Motor neuron (in vitro differentiated cells): ENCODE data around the gene GAB2. TPM values are rescaled to one million over a fixed set of nuclear protein-coding genes. Genes with fewer than 3 reads are reported as not detected.

Experiments
- ATAC-seq, 8 experiments: fragments of 200-7000 bp; cut with Tn5 transposase; replicated peaks in 6 of 8; 2 replicates each; pipeline ENCODE4 v1.8.0; 2021; ENCODE audit warnings: mild to moderate bottlenecking in 8 of 8, moderate library complexity in 8 of 8
- H3K27ac ChIP-seq, 2 donors: fragments of 250-450 bp; sonication (Bioruptor Pico); 2 replicates each; pipeline ENCODE4 v1.9.0; 2021; ENCODE audit warnings: antibody characterized with exemption in 2 of 2, mild to moderate bottlenecking in 2 of 2, moderate library complexity in 1 of 2
- H3K4me1 ChIP-seq, 2 donors: fragments of 250-450 bp; sonication (Bioruptor Pico); replicated peaks in 1 of 2; 2 replicates each; pipeline ENCODE4 v1.6.1; 2021; ENCODE audit warnings: antibody characterized with exemption in 2 of 2, mild to moderate bottlenecking in 2 of 2, moderate library complexity in 1 of 2
- H3K4me3 ChIP-seq, 5 donors: fragments of 250-450 bp; sonication (Bioruptor Pico); 2 replicates each; pipeline ENCODE4 v1.9.0; 2021; ENCODE audit warnings: antibody characterized with exemption in 5 of 5, mild to moderate bottlenecking in 5 of 5, moderate library complexity in 4 of 5
- whole genome bisulfite sequencing, 10 experiments: fragments of 450-650 bp; shearing (Covaris generic); methylation state at CpG; one replicate each; pipeline ENCODE4 v1.0.0; 2022; 5-methylcytosine and 5-hydroxymethylcytosine counted together
- in situ Hi-C, 9 experiments: fragments of 400-800 bp; cut with MboI; loops; one replicate each; pipeline ENCODE4 v1.15.0; 2021; ENCODE audit warnings: low sequenced_read_pairs in 9 of 9, low pct_unique_long_range_greater_than_20kb in 2 of 9; ENCODE audit not compliant: unreplicated experiment in 9 of 9
- total RNA-seq, 8 experiments: library from RNA; unstranded; fragments of 300-600 nt; gene quantifications; 2 replicates each; pipeline versions ENCODE4 v1.2.3 to v1.2.4, GENCODE V29; 2022

The GAB2 gene
- total RNA-seq, 8 experiments from 2014 or later: 2.5 to 44.1 (median 25.6) TPM

DNA sequence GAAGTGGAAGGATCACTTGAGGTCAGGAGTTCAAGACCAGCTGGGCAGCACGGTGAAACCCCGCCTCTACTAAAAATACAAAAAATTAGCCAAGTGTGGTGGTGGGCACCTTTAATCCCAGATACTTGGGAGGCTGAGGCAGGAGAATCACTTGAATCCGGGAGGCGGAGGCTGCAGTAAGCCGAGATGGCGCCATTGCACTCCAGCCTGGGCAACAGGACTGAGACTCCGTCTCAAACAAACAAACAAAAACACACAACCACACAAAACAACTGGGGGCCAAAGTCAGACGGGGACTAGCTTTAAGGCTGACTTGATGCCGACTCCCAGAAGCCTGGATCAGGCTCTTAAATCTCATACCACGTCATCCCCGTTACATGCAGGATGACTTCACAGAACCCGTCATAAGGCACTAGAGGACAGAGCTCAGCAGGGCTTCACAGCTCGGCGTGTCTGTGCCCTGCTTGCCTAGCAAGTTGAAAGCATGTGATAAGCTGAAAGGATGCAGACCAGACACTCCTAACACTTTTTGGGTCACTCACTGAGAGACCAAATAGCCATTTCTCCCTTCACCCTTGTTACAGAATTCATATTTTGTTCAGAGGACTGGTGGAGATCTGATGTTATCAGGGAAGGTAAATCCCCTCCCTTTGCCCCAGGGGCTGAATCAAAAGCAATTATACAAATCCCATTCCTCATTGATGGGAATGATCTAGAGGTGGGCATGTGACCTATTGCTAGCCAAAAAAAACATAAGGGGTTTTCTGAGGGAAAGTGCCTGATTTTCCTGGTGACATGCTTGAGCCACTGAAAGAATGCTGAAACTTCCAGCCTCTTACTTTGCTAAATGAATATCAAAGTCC, 65.4 kb downstream of the GAB2 start:
- in situ Hi-C loops: no loop called here
- Histone ChIP-seq H3K4me1 (peaks cover 41 to 56% of the 10 kb centered on the region in 2 donors), H3K4me3 (no peak overlapping the region), H3K27ac (no peak overlapping the region)
- 90 to 100% (median 94%) methylated on average over 2 to 10 of the region's 14 CpGs; no CpG with 5 or more reads in 5 of the 10 experiments for WGBS, 10 experiments
- ATAC-seq: peak in 5 of 8 experiments; percentile 24 to 58 (median 46)

DNA sequence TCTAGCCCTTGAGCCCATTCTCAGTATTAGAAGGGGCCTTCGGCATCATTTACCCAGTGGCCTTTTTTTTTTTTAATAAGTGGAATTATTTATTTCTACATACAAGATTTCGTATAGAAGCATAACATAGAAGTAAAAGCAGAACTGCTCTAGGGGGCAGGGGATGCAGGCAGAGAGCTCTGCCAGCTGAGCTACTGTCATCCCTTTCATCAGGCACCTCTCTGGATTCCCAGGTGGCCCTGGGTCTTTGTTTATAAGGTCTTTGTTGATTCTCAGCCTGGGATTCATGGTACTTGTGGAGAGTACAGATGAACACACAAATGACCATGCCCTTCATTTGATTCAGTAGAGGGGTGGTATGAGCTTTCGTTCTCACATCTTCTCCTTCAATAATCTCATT, 66.4 kb downstream of the GAB2 start:
- in situ Hi-C loops: no loop called here
- H3K4me3 ChIP-seq: no peak overlapping the region
- ATAC-seq: peak in 3 of 8 experiments; percentile 16 to 36 (median 17)
- peaks cover 41 to 56% of the 10 kb centered on the region in 2 donors for H3K4me1 ChIP-seq
- 20 to 83% (median 60%) methylated on average over 1 to 2 of the region's 3 CpGs; no CpG with 5 or more reads in 4 of the 10 experiments for WGBS, 10 experiments
- H3K27ac ChIP-seq: peak overlapping the region; percentile 18 to 31

DNA sequence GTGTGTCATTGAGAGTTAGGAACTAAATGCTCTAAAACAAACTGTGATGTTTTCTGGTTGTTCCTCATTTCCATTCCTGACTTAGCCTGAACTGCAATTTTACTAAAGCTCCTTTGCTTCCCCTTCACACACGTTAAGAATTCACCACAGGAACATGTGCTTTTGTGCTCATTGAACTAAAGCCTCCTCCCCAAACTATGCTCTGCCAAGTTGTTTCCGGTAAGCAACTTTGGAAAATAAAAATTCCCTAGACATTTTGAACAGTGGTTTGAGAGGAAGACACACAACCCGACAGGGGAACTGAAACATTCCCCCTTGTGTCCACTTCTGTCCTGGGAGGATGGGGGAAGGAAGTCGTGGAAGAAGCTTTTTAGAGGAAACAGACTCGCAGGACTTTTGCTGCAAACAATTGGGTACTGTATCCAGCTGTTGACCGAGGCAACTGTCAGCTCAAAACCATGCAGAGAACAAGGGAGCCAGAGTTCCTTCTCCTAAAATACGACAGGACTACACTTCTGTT, 66.9 kb downstream of the GAB2 start:
- peak in 5 of 8 experiments; percentile 3 to 69 (median 57) for ATAC-seq
- in situ Hi-C loops: no loop called here
- Histone ChIP-seq H3K4me3 (peak overlapping the region in 1 of 5 donors; percentile 3), H3K27ac (peak overlapping the region in 1 of 2 donors; percentile 15), H3K4me1 (peaks cover 41 to 56% of the 10 kb centered on the region in 2 donors)
- WGBS, 10 experiments: 0 to 60% (median 11%) methylated on average over 1 to 7 of the region's 7 CpGs; no CpG with 5 or more reads in 1 of the 10 experiments

DNA sequence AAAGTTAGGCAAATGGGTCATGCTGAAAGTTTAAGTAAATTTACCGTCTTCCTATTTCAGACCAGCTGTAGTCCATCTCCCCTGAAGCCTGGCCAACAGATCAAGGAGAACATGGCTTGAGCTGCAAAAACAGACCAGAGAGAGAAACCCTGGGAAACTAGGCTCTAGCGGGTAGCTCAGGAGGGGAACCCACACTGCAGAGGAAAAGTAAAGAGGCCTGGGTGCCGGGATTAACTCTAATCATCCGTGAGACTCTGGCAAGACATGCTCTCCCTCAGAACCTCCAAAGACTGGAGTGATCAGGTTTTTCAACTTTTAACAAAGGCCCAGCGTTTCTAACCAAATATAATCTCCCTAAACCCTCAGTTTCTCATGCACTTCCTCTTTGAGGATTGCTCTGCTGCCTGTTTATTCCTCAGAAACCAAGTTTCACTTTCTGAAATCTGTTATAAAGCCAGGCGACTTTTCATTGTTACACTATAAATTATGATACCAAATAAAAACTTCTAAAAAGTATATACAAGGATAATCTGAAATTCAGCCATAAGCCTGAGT, 67.5 kb downstream of the GAB2 start:
- WGBS, 10 experiments: 0 to 67% (median 23%) methylated on average over 1 to 6 of the region's 6 CpGs
- Histone ChIP-seq H3K4me3 (no peak overlapping the region), H3K27ac (peak overlapping the region in 1 of 2 donors; percentile 10), H3K4me1 (peaks cover 39 to 51% of the 10 kb centered on the region in 2 donors)
- in situ Hi-C loops: no loop called here
- ATAC-seq: peak in 5 of 8 experiments; percentile 7 to 59 (median 26)

DNA sequence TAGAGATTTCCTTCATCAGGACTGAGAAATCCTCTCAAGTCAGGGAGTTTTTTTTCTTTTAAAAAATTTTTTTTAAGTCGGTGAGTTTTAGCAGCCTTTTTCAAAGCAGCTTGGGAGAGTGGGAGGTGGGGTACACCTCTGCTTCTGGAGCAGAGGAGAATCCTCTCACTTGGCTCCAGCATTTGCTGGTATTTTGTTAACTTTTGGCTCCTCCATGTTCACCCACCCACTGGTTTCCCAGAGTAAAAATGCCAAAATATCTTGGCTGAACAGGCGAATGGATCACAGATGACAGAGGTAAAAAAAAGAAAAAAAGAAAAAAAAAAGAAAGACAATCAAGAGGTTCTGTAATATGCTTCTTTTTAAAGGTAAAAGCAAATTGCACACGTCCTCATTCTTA, 68.0 kb downstream of the GAB2 start:
- WGBS, 10 experiments: 0 to 86% (median 66%) methylated on average over 1 to 3 of the region's 3 CpGs
- Histone ChIP-seq H3K4me3 (no peak overlapping the region), H3K27ac (no peak overlapping the region), H3K4me1 (peaks cover 34 to 46% of the 10 kb centered on the region in 2 donors)
- in situ Hi-C loops: no loop called here
- no peak for ATAC-seq

DNA sequence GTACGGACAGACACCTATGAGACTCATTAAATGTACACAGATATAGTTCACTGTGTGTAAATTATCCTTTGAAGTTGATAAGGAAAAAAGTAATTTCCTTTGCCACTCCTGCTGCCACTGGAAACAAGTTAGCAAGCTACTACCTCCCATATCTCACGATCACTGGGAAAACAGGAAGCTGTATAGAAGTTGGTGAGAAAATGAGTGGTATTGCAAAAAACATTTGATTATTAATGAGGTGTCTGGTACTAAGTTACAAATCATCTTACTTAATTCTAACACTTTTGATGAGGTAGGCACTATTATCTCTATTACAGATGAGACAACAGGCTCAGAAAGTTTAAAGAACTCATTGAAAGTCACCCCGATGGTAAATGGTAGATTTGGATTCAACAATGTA, 68.5 kb downstream of the GAB2 start:
- in situ Hi-C loops: no loop called here
- ATAC-seq: no peak
- Histone ChIP-seq H3K27ac (no peak overlapping the region), H3K4me1 (peaks cover 30 to 40% of the 10 kb centered on the region in 2 donors), H3K4me3 (no peak overlapping the region)
- WGBS, 10 experiments: 37 to 100% (median 86%) methylated on average over 1 to 3 of the region's 3 CpGs; no CpG with 5 or more reads in 1 of the 10 experiments

DNA sequence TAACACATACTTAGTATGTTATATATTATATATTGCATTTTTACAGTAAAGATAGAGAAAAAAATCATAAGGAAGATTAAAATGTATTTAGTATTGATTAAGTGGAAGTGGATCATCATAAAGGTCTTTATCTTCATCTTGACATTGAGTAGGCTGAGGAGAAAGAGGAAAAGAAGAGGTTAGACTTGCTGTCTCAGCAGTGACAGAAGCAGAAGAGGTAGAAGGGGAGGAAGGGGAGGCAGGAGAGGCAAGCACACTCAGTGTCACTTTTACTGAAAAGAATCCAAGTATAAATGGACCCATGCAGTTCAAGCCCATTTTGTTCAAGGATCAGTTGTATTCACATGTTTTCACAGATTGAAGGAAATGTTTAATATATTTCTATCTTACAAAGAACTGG, 69.7 kb downstream of the GAB2 start:
- Histone ChIP-seq H3K27ac (no peak overlapping the region), H3K4me3 (no peak overlapping the region), H3K4me1 (peaks cover 24 to 29% of the 10 kb centered on the region in 2 donors)
- in situ Hi-C loops: no loop called here
- ATAC-seq: no peak

DNA sequence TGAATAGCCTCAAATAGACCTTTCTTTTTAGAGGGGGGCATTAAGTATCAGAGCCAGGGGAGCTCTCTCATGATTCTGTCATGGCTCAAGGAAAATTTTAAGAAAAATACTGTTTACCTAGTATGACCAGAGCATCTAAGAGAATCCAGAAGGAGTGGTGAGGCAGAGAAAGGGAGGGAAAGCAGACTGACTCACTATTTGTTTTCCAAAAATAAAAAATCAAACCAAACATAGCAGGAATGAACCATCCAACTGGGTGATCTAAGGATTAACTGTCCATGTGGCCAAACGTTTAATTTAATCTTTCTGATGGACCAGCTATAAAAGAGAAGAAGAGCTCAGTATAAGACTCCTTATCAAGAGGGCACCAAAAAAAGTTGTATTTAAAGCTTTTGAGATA, 70.8 kb downstream of the GAB2 start:
- 0 to 100% (median 91%) methylated on average over 1 of the region's 1 CpG; no CpG with 5 or more reads in 5 of the 10 experiments for WGBS, 10 experiments
- Histone ChIP-seq H3K4me3 (no peak overlapping the region), H3K27ac (no peak overlapping the region), H3K4me1 (peaks cover 22 to 24% of the 10 kb centered on the region in 2 donors)
- in situ Hi-C loops: no loop called here
- no peak for ATAC-seq

- Histone ChIP-seq H3K4me3 (no peak overlapping the region), H3K4me1 (peaks cover 11% of the 10 kb centered on the region in 2 donors), H3K27ac (no peak overlapping the region)
- in situ Hi-C loops: no loop called here
- WGBS, 10 experiments: 19 to 100% (median 73%) methylated on average over 2 to 3 of the region's 3 CpGs; no CpG with 5 or more reads in 3 of the 10 experiments
- ATAC-seq: peak in 3 of 8 experiments; percentile 41 to 61 (median 56)
Measured at GRCh38 chr11:78345450-78345849, 72.2 kb downstream of the GAB2 start.

- no peak overlapping the region for H3K27ac ChIP-seq
- H3K4me1 ChIP-seq: peaks cover 10 to 11% of the 10 kb centered on the region in 2 donors
- H3K4me3 ChIP-seq: no peak overlapping the region
- no peak for ATAC-seq
- in situ Hi-C loops: no loop called here
- WGBS, 10 experiments: 80 to 100% (median 90%) methylated on average over 1 to 2 of the region's 2 CpGs; no CpG with 5 or more reads in 3 of the 10 experiments
Measured at GRCh38 chr11:78344676-78345075, 72.9 kb downstream of the GAB2 start.

DNA sequence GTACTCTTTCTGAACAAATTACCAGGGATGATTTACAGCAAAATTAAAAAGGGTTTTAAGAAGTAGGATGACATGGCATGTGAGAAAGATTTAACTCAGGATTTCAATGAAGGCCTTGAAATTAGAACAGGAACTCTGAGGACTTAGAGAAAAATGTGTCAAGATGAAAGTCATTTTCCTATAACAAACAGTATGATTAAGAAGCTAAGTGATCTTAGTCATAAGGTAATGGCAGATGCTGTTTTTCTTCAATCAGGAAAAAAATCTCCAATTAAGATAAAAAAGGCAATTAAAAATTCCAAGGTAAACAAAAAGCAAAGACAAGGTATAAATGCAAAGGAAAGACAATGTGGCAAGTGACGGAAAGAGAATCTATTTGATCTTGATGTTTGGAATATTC, 73.5 kb downstream of the GAB2 start:
- in situ Hi-C loops: no loop called here
- H3K27ac ChIP-seq: no peak overlapping the region
- ATAC-seq: no peak
- H3K4me1 ChIP-seq: peaks cover 9 to 14% of the 10 kb centered on the region in 2 donors
- WGBS, 10 experiments: 75 to 100% (median 100%) methylated on average over 1 of the region's 1 CpG
- H3K4me3 ChIP-seq: no peak overlapping the region

DNA sequence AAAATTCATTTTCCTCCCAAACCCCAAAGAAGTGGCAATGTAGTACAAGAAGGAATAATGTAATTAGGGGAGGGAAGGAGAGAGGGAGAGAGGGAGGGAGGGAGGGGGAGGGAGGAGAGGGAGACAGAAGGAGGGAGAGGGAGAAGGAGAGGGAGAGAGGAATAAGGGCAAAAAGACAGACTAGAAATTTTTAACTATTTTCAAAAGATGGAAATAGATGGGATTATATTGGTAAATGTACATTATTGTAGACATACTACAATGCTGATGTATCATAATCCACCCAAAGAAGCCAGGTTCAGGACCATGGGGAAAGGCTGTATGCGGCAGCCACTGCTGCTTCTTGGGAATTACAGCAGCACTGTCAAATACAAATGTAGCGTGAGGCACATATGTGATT, 74.3 kb downstream of the GAB2 start:
- Histone ChIP-seq H3K27ac (no peak overlapping the region), H3K4me1 (peaks cover 17 to 21% of the 10 kb centered on the region in 2 donors), H3K4me3 (no peak overlapping the region)
- in situ Hi-C loops: no loop called here
- WGBS, 10 experiments: 67 to 100% (median 100%) methylated on average over 1 to 2 of the region's 2 CpGs; no CpG with 5 or more reads in 1 of the 10 experiments
- ATAC-seq: no peak

DNA sequence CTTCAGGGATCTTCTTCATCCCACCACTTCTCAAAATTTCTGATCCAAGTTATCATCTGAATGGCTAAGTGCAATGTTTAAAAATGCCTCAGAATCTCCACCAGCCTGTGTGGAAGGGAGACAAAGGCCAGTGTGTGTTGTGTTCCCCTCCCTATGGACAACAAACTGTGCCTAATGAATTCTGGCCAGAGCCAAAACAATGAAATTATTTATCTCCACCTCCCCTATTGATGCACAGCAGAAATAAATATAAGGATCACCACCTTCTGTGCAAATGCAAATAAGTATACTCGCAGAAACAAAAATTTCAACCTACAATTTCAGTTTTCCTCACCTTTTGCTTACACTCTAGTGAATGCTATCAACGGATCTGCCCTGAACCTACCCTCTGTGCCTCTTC, 75.8 kb downstream of the GAB2 start:
- Histone ChIP-seq H3K4me3 (no peak overlapping the region), H3K27ac (no peak overlapping the region), H3K4me1 (peaks cover 18 to 25% of the 10 kb centered on the region in 2 donors)
- 68 to 100% (median 93%) methylated on average over 1 to 2 of the region's 2 CpGs for WGBS, 10 experiments
- in situ Hi-C loops: no loop called here
- no peak for ATAC-seq
